ENCODE measurements around the gene GBF1.
"Not testable (repeated sequence)": the region's sequence is repeated elsewhere in the genome, so short reads cannot be mapped to it uniquely, and the experiment has no call there.

Gene GBF1

GRCh38 chr10:102234888-102235597 lies 10.3 kb upstream of the GBF1 start:
- no peak for DNase-seq (ENCODE audit: low spot score)

- no peak for DNase-seq (ENCODE audit: low spot score)
Observed at GRCh38 chr10:102235598-102235920, 9.8 kb upstream of the GBF1 start.

GRCh38 chr10:102236006-102236405 lies 9.3 kb upstream of the GBF1 start:
- DNase-seq (ENCODE audit: low spot score): no peak

- no peak for DNase-seq (ENCODE audit: low spot score)
Observed at GRCh38 chr10:102237711-102238252, 7.5 kb upstream of the GBF1 start.

- no peak for DNase-seq (ENCODE audit: low spot score)
Observed at GRCh38 chr10:102240467-102241031, 4.8 kb upstream of the GBF1 start.

- DNase-seq (ENCODE audit: low spot score): no peak
Observed at GRCh38 chr10:102241032-102241443, 4.3 kb upstream of the GBF1 start.

GRCh38 chr10:102241444-102242117 lies 3.8 kb upstream of the GBF1 start, which contains the start of gene PITX3:
Gene PITX3, minus strand, starts transcription at chr10:102241512. Its CDS starts 9,432 bp downstream, at chr10:102232080.
- DNase-seq (ENCODE audit: low spot score): peak; percentile 96

- no peak for DNase-seq (ENCODE audit: low spot score)
Observed at GRCh38 chr10:102242118-102242485, 3.2 kb upstream of the GBF1 start.

- DNase-seq (ENCODE audit: low spot score): peak; percentile 85
Observed at GRCh38 chr10:102243309-102243708, 2.0 kb upstream of the GBF1 start.

- no peak for DNase-seq (ENCODE audit: low spot score)
Observed at GRCh38 chr10:102245932-102246251, 560 bp downstream of the GBF1 start.

- no peak for DNase-seq (ENCODE audit: low spot score)
Observed at GRCh38 chr10:102246261-102246660, 929 bp downstream of the GBF1 start.

GRCh38 chr10:102247734-102248133 lies 2.4 kb downstream of the GBF1 start:
- DNase-seq (ENCODE audit: low spot score): no peak

- not testable (repeated sequence) for DNase-seq (ENCODE audit: low spot score)
Observed at GRCh38 chr10:102252508-102252907, 7.2 kb downstream of the GBF1 start.

- no peak for DNase-seq (ENCODE audit: low spot score)
Observed at GRCh38 chr10:102254426-102254825, 9.1 kb downstream of the GBF1 start.

GRCh38 chr10:102255404-102255803 lies 10.1 kb downstream of the GBF1 start:
- DNase-seq (ENCODE audit: low spot score): no peak

GRCh38 chr10:102261196-102261595 lies 15.9 kb downstream of the GBF1 start:
- no peak for DNase-seq (ENCODE audit: low spot score)

- DNase-seq (ENCODE audit: low spot score): no peak
Observed at GRCh38 chr10:102261842-102262241, 16.5 kb downstream of the GBF1 start.

GRCh38 chr10:102262744-102263370 lies 17.5 kb downstream of the GBF1 start:
- DNase-seq (ENCODE audit: low spot score): no peak

- DNase-seq (ENCODE audit: low spot score): no peak
Observed at GRCh38 chr10:102264371-102264770, 19.0 kb downstream of the GBF1 start.

- no peak for DNase-seq (ENCODE audit: low spot score)
Observed at GRCh38 chr10:102266670-102267069, 21.3 kb downstream of the GBF1 start.

- peak; percentile 29 for DNase-seq (ENCODE audit: low spot score)
Observed at GRCh38 chr10:102267748-102268147, 22.4 kb downstream of the GBF1 start.

- no peak for DNase-seq (ENCODE audit: low spot score)
Observed at GRCh38 chr10:102268375-102268888, 23.1 kb downstream of the GBF1 start.

GRCh38 chr10:102269017-102269416 lies 23.7 kb downstream of the GBF1 start:
- no peak for DNase-seq (ENCODE audit: low spot score)
